HCT116 (cell line): ENCODE data around the gene ANKRD33. TPM values are rescaled to one million over a fixed set of nuclear protein-coding genes. Genes with fewer than 3 reads are reported as not detected.

ENCODE experiments used
- ATAC-seq: fragments of 200-7000 bp; cut with Tn5 transposase; 2 replicates; pipeline ENCODE4 v1.9.1; 2020; ENCODE audit warnings: mild to moderate bottlenecking, moderate library complexity
- BruUV-seq: library from RNA; stranded (reverse); fragments of 400-500 nt; replicated peaks from 2 replicates; lab custom pipeline; 2021; lab: Mats Ljungman, UMichigan
- CTCF ChIA-PET: fragments of 300-600 bp; sonication (Branson Sonifier 250); formaldehyde crosslinking; loops from one replicate; lab custom pipeline; 2021; ENCODE audit warnings: antibody characterized with exemption; lab: Charles Lee
- POLR2A ChIA-PET: fragments of 300-600, 350-600 bp; sonication (Branson Sonifier 250); formaldehyde crosslinking; loops from one replicate; lab custom pipeline; 2021; ENCODE audit warnings: antibody characterized with exemption; lab: Charles Lee
- RAD21 ChIA-PET, 2 experiments: fragments of 300-600 bp; sonication (Branson Sonifier 250); formaldehyde crosslinking; loops; one replicate each; lab custom pipeline; 2023; ENCODE audit warnings: low total read pairs in 2 of 2; ENCODE audit not compliant: uncharacterized antibody in 2 of 2, unreplicated experiment in 2 of 2, low non-redundant PET in 1 of 2; lab: Charles Lee
- DNase-seq: peaks from one replicate; pipeline ENCODE4 v3.0.0-alpha.2; 2010; ENCODE audit warnings: low read depth, low spot score
- H2AFZ ChIP-seq: fragments of 200-600 bp; shearing (Covaris generic), sonication (generic); 2 replicates; pipeline ENCODE4 v1.6.1; 2017; ENCODE audit warnings: low read depth, mixed run types, mixed read lengths, antibody characterized with exemption, low read length; ENCODE audit not compliant: poor library complexity, severe bottlenecking
- H3K27ac ChIP-seq: 2 replicates; pipeline ENCODE4 v1.5.1; 2012; ENCODE audit warnings: low read depth, low read length
- H3K27me3 ChIP-seq: fragments of 200-600 bp; sonication (generic); 2 replicates; pipeline ENCODE4 v1.6.1; 2016; ENCODE audit warnings: mixed run types, low read length, mixed read lengths; ENCODE audit not compliant: insufficient read depth
- H3K36me3 ChIP-seq, 2 experiments: fragments of 200-500 bp in 1 of 2; fragments of 200-600 bp in 1 of 2; sonication (Bioruptor generic) in 1 of 2; sonication (generic) in 1 of 2; 2 replicates each; pipeline versions ENCODE4 v1.5.1 to v1.6.1; 2014 to 2016; ENCODE audit warnings: low read length in 2 of 2, inconsistent platforms in 1 of 2, mixed read lengths in 1 of 2, mixed run types in 1 of 2; ENCODE audit not compliant: insufficient read depth in 2 of 2, control insufficient read depth in 1 of 2
- H3K4me1 ChIP-seq, 2 experiments: fragments of 200-600 bp in 1 of 2; sonication (generic) in 1 of 2; 2 replicates each; pipeline versions ENCODE4 v1.5.1 to v1.6.1; 2012 to 2017; ENCODE audit warnings: low read length in 2 of 2, inconsistent platforms in 1 of 2, mild to moderate bottlenecking in 1 of 2, mixed read lengths in 1 of 2, mixed run types in 1 of 2, moderate library complexity in 1 of 2; ENCODE audit not compliant: insufficient read depth in 2 of 2, control insufficient read depth in 1 of 2
- H3K4me2 ChIP-seq: fragments of 200-600 bp; sonication (generic); 2 replicates; pipeline ENCODE4 v1.6.1; 2017; ENCODE audit warnings: mixed run types, low read length, mixed read lengths
- H3K4me3 ChIP-seq, 2 experiments: fragments of 200-600 bp in 1 of 2; sonication (generic) in 1 of 2; replicated peaks in 1 of 2; 2 replicates each; pipeline ENCODE4 v1.5.1; 2011 to 2016; ENCODE audit warnings: low read length in 2 of 2, control low read depth in 1 of 2, low read depth in 1 of 2, mild to moderate bottlenecking in 1 of 2, mixed read lengths in 1 of 2, mixed run types in 1 of 2
- H3K79me2 ChIP-seq: fragments of 200-600 bp; sonication (generic); 2 replicates; pipeline ENCODE4 v1.6.1; 2017; ENCODE audit warnings: mild to moderate bottlenecking, mixed run types, low read length, moderate library complexity, mixed read lengths; ENCODE audit not compliant: insufficient read depth
- H3K9ac ChIP-seq: fragments of 200-600 bp; sonication (generic); 2 replicates; pipeline ENCODE4 v1.6.1; 2016; ENCODE audit warnings: low read length, mixed read lengths
- H3K9me2 ChIP-seq: fragments of 200-600 bp; sonication (generic), shearing (Covaris generic); 2 replicates; pipeline ENCODE4 v1.6.1; 2017; ENCODE audit warnings: mixed run types, mild to moderate bottlenecking, moderate library complexity; ENCODE audit not compliant: insufficient read depth
- H3K9me3 ChIP-seq, 2 experiments: fragments of 200-500 bp in 1 of 2; fragments of 200-600 bp in 1 of 2; sonication (Bioruptor generic) in 1 of 2; sonication (generic) in 1 of 2; 2 replicates each; pipeline ENCODE4 v1.6.1; 2014 to 2017; ENCODE audit warnings: low read length in 2 of 2, mixed read lengths in 2 of 2, inconsistent platforms in 1 of 2, low read depth in 1 of 2, mild to moderate bottlenecking in 1 of 2, mixed run types in 1 of 2, moderate library complexity in 1 of 2; ENCODE audit not compliant: control insufficient read depth in 1 of 2, insufficient read depth in 1 of 2
- H4K20me1 ChIP-seq: fragments of 200-600 bp; sonication (generic), shearing (Covaris generic); 2 replicates; pipeline ENCODE4 v1.6.1; 2017; ENCODE audit warnings: mixed run types, mild to moderate bottlenecking, moderate library complexity; ENCODE audit not compliant: insufficient read depth
- CTCF ChIP-seq, 3 experiments: fragments of 200-600 bp in 1 of 3; sonication (generic) in 1 of 3; IDR thresholded peaks in 2 of 3; conservative IDR thresholded peaks in 1 of 3; 2 replicates each; pipeline ENCODE4 v1.5.1; 2012 to 2017; ENCODE audit warnings: low read depth in 2 of 3, low read length in 2 of 3, antibody characterized with exemption in 1 of 3, borderline replicate concordance in 1 of 3, control low read depth in 1 of 3, mild to moderate bottlenecking in 1 of 3, mixed read lengths in 1 of 3, mixed run types in 1 of 3, moderate library complexity in 1 of 3; ENCODE audit not compliant: insufficient read depth in 1 of 3
- ELF1 ChIP-seq: IDR thresholded peaks from 2 replicates; pipeline ENCODE4 v1.6.1; 2012; ENCODE audit warnings: low read depth, borderline replicate concordance
- EZH2 ChIP-seq: fragments of 200-600 bp; sonication (generic); IDR thresholded peaks from 2 replicates; pipeline ENCODE4 v1.6.1; 2017; ENCODE audit warnings: antibody characterized with exemption, mixed run types
- EZH2phosphoT487 ChIP-seq: fragments of 200-600 bp; IDR thresholded peaks from 2 replicates; pipeline ENCODE4 v1.6.1; 2018; ENCODE audit warnings: antibody characterized with exemption, borderline replicate concordance
- FOSL1 ChIP-seq: IDR thresholded peaks from 2 replicates; pipeline ENCODE4 v1.6.1; 2012; ENCODE audit warnings: low read depth
- JUND ChIP-seq: IDR thresholded peaks from 2 replicates; pipeline ENCODE4 v1.6.1; 2012
- MAX ChIP-seq: IDR thresholded peaks from 2 replicates; pipeline ENCODE4 v1.6.1; 2012
- POLR2AphosphoS5 ChIP-seq: IDR thresholded peaks from 2 replicates; pipeline ENCODE4 v1.6.1; 2011; ENCODE audit warnings: mild to moderate bottlenecking, low read depth, low read length, moderate library complexity
- RAD21 ChIP-seq: IDR thresholded peaks from 2 replicates; pipeline ENCODE4 v1.6.1; 2012; ENCODE audit warnings: low read depth, mild to moderate bottlenecking
- ZBTB33 ChIP-seq: IDR thresholded peaks from 2 replicates; pipeline ENCODE4 v1.6.1; 2011; ENCODE audit warnings: mild to moderate bottlenecking, low read length, moderate library complexity; ENCODE audit not compliant: insufficient replicate concordance; ENCODE audit errors: extremely low read depth
- intact Hi-C: fragments of 100-400 bp; cut with micrococcal nuclease; formaldehyde crosslinking; loops from 2 replicates; pipeline ENCODE4 v1.10.0; 2022
- total RNA-seq: library from RNA; stranded (reverse); gene quantifications from one replicate; pipeline ENCODE4 v1.2.1, GENCODE V29; 2021; ENCODE audit not compliant: unreplicated experiment

ANKRD33 gene
- total RNA-seq, 1 experiment from 2014 or later = not detected

GRCh38 chr12:51890511-51891171 is 2.7 kb downstream of the ANKRD33 start:
- H2AFZ ChIP-seq = no peak overlapping the region
- H3K27ac ChIP-seq = no peak overlapping the region
- no peaks in the 10 kb centered on the region for H4K20me1 ChIP-seq
- H3K4me1 ChIP-seq = peaks cover 0 to 13% of the 10 kb centered on the region in 2 experiments; a peak in 2 of 4 replicates
- CTCF ChIA-PET = no interaction called here
- H3K4me2 ChIP-seq = no peak overlapping the region
- BruUV-seq = no TSS peak
- intact Hi-C loops = loop anchor here (5.0 kb wide), 1 partner anchor 132 kb away; no protein-coding TSS in a partner anchor
- no peaks in the 10 kb centered on the region for H3K79me2 ChIP-seq
- no peaks in the 10 kb centered on the region for H3K9me3 ChIP-seq
- no peak overlapping the region for H3K9ac ChIP-seq
- H3K36me3 ChIP-seq = no peaks in the 10 kb centered on the region
- POLR2A ChIA-PET = no interaction called here
- RAD21 ChIA-PET = no interaction called here
- no peak for TF ChIP-seq JUND
- TF ChIP-seq ELF1 = no peak
- no peak for TF ChIP-seq POLR2AphosphoS5
- TF ChIP-seq EZH2phosphoT487 = no peak
- TF ChIP-seq EZH2 = no peak
- DNase-seq (no peak), ATAC-seq (no peak)
- no peaks in the 10 kb centered on the region for H3K27me3 ChIP-seq
- no peak overlapping the region for H3K4me3 ChIP-seq
- no peaks in the 10 kb centered on the region for H3K9me2 ChIP-seq

GRCh38 chr12:51891843-51892242 is 3.9 kb downstream of the ANKRD33 start:
- Histone ChIP-seq H3K9me2 (no peaks in the 10 kb centered on the region), H3K4me2 (no peak overlapping the region), H3K9me3 (no peaks in the 10 kb centered on the region), H3K79me2 (no peaks in the 10 kb centered on the region), H3K27ac (no peak overlapping the region), H3K27me3 (no peaks in the 10 kb centered on the region), H3K4me1 (peaks cover 0 to 8% of the 10 kb centered on the region in 2 experiments; a peak in 2 of 4 replicates), H4K20me1 (no peaks in the 10 kb centered on the region), H2AFZ (no peak overlapping the region), H3K36me3 (no peaks in the 10 kb centered on the region), H3K9ac (no peak overlapping the region), H3K4me3 (no peak overlapping the region)
- no peak for DNase-seq
- ATAC-seq = no peak
- intact Hi-C loops = loop anchor here (5.0 kb wide), 1 partner anchor 130 kb away; no protein-coding TSS in a partner anchor
- no TSS peak for BruUV-seq
- ChIA-PET RAD21 (interaction anchor here in 1 of 2 experiments (0.9 kb wide), 1 partner anchor 31 kb away, joined by 5 read pairs; no protein-coding TSS in a partner anchor), CTCF (interaction anchor here (0.7 to 3.9 kb wide), 6 partner anchors 85 to 137 kb away, joined by 3 to 36 read pairs (median 3); no protein-coding TSS in a partner anchor), POLR2A (no interaction called here)
- TF ChIP-seq CTCF (IDR thresholded peaks at IDR 0.05 in 2 of 3, conservative IDR thresholded peaks at IDR 0.05 in 1 of 3; ENCODE audit: borderline replicate concordance in 1 of 3, insufficient read depth in 1 of 3, low read depth in 2 of 3, low read length in 2 of 3) = peak; percentile 32 to 53 (median 35); a peak in 5 of 6 replicates
- TF ChIP-seq MAX = no peak
- no peak for TF ChIP-seq ZBTB33
- TF ChIP-seq RAD21 = peak; percentile 51
- no peak for TF ChIP-seq FOSL1
